Panc1 (cell line): ENCODE results near the gene MRPL2.

Experiments used
- POLR2AphosphoS5 ChIP-seq: IDR thresholded peaks from 2 replicates; pipeline ENCODE4 v1.6.1; 2012; ENCODE audit warnings: mild to moderate bottlenecking, low read depth, low read length, moderate library complexity
- TF ChIP-seq, protein P1 (sequence below): fragments of 450-650 bp; IDR thresholded peaks from 2 replicates; pipeline ENCODE4 v1.5.1; 2017; ENCODE audit warnings: mild to moderate bottlenecking

DNA sequence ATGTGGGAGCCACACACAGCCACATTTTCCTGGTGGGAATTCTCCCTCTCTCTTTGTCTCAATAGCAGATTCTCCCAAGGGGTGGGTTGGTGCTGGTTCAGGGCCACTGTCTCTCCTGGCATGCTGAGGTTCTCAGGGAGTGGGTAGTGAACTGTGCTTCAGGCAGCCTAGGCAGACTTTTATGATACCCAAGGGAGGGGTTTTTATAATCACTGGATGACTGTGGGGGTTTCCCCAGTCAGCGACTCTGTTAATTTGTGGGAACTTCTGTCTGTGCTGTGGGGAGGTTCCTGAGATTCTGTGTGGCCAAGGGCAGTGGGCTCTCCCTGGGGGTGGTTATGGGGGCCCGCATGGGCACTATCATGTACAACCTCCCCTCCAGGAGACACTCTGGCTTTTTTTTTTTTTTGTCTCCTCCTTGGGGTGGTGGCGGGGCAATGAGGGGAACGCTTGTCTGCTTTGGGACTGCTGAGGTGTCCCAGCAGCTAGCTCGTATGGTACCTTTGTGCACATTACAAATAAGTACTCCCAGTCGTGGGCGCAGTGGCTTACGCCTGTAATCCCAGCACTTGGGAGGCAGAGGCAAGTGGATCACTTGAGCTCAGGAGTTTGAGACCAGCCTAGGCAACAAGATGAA lies 26.9 kb upstream of the MRPL2 start:
- TF ChIP-seq, protein P1, sequence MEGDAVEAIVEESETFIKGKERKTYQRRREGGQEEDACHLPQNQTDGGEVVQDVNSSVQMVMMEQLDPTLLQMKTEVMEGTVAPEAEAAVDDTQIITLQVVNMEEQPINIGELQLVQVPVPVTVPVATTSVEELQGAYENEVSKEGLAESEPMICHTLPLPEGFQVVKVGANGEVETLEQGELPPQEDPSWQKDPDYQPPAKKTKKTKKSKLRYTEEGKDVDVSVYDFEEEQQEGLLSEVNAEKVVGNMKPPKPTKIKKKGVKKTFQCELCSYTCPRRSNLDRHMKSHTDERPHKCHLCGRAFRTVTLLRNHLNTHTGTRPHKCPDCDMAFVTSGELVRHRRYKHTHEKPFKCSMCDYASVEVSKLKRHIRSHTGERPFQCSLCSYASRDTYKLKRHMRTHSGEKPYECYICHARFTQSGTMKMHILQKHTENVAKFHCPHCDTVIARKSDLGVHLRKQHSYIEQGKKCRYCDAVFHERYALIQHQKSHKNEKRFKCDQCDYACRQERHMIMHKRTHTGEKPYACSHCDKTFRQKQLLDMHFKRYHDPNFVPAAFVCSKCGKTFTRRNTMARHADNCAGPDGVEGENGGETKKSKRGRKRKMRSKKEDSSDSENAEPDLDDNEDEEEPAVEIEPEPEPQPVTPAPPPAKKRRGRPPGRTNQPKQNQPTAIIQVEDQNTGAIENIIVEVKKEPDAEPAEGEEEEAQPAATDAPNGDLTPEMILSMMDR = no peak
- no peak for TF ChIP-seq POLR2AphosphoS5
